SK-N-SH (cell line): ENCODE results near the gene BICD2.

Experiments used
- CTCF ChIP-seq: fragments of 200-600 bp; sonication (generic); IDR thresholded peaks from 2 replicates; pipeline ENCODE4 v1.6.1; 2017; ENCODE audit warnings: antibody characterized with exemption, mild to moderate bottlenecking, moderate library complexity
- NRF1 ChIP-seq: IDR thresholded peaks from 2 replicates; pipeline ENCODE4 v1.6.1; 2012; ENCODE audit warnings: low read depth, mild to moderate bottlenecking, low read length
- SMC3 ChIP-seq: IDR thresholded peaks from 2 replicates; pipeline ENCODE4 v1.6.1; 2012; ENCODE audit warnings: low read depth, low read length, improper control_type of control experiment
- YY1 ChIP-seq: IDR thresholded peaks from 2 replicates; pipeline ENCODE4 v1.4.0; 2012; ENCODE audit warnings: low read depth, mild to moderate bottlenecking

- TF ChIP-seq CTCF (no peak), NRF1 (no peak), YY1 (no peak), SMC3 (no peak)
Measured at GRCh38 chr9:92714787-92715487, 49.7 kb downstream of the BICD2 start.
